GM10266 (cell line): ENCODE results near the gene NTRK3.

Source experiments
- DNase-seq: peaks from one replicate; pipeline ENCODE4 v3.0.0; 2012; ENCODE audit errors: extremely low spot score
- CTCF ChIP-seq: IDR thresholded peaks from 2 replicates; pipeline ENCODE4 v1.5.1; 2012; ENCODE audit warnings: mild to moderate bottlenecking, low read depth; ENCODE audit not compliant: control insufficient read depth, insufficient read depth; ENCODE audit errors: missing control alignments

Gene NTRK3

GRCh38 chr15:88108477-88108876 is 148.1 kb downstream of the NTRK3 start:
- TF ChIP-seq CTCF = no peak
- no peak for DNase-seq

GRCh38 chr15:88106074-88106473 is 150.5 kb downstream of the NTRK3 start:
- no peak for DNase-seq
- no peak for TF ChIP-seq CTCF

GRCh38 chr15:88104357-88104756 is 152.2 kb downstream of the NTRK3 start:
- DNase-seq = no peak
- no peak for TF ChIP-seq CTCF

GRCh38 chr15:88100181-88100580 is 156.4 kb downstream of the NTRK3 start:
- DNase-seq = no peak
- no peak for TF ChIP-seq CTCF

- DNase-seq = no peak
- TF ChIP-seq CTCF = no peak
These were observed 158.2 kb downstream of the NTRK3 start for GRCh38 chr15:88098361-88098760.

GRCh38 chr15:88091444-88092016 is 165.0 kb downstream of the NTRK3 start:
- TF ChIP-seq CTCF = no peak
- DNase-seq = no peak

- DNase-seq = no peak
- TF ChIP-seq CTCF = no peak
These were observed 166.0 kb downstream of the NTRK3 start for GRCh38 chr15:88090481-88091011.
